PC-3 (cell line): ENCODE data around the gene LRFN4. TPM values are rescaled to one million over a fixed set of nuclear protein-coding genes. Genes with fewer than 3 reads are reported as not detected.

Experiments
- ATAC-seq: fragments of 200-7000 bp; cut with Tn5 transposase; 2 replicates; pipeline ENCODE4 v1.9.1; 2020; ENCODE audit warnings: mild to moderate bottlenecking, moderate library complexity
- BruUV-seq: library from RNA; stranded (reverse); fragments of 400-500 nt; replicated peaks from 2 replicates; lab custom pipeline; 2021; lab: Mats Ljungman, UMichigan
- CTCF ChIA-PET: fragments of 300-600 bp; sonication (Branson Sonifier 250); formaldehyde crosslinking; loops from one replicate; lab custom pipeline; 2022; ENCODE audit warnings: antibody characterized with exemption; lab: Charles Lee
- POLR2A ChIA-PET: fragments of 300-600 bp; sonication (Branson Sonifier 250); formaldehyde crosslinking; loops from one replicate; lab custom pipeline; 2022; ENCODE audit warnings: antibody characterized with exemption; ENCODE audit not compliant: unreplicated experiment; lab: Charles Lee
- DNase-seq: peaks from one replicate; pipeline ENCODE4 v3.0.0-alpha.2; 2015
- H2AFZ ChIP-seq: fragments of 300-600 bp; sonication (generic); 2 replicates; pipeline ENCODE4 v1.6.0; 2016; ENCODE audit warnings: antibody characterized with exemption, low read length
- H3F3A ChIP-seq: fragments of 300-600 bp; sonication (generic); one replicate; pipeline ENCODE4 v1.6.0; 2017; ENCODE audit warnings: antibody characterized with exemption, low read length, control low read depth, mild to moderate bottlenecking; ENCODE audit not compliant: unreplicated experiment
- H3K27ac ChIP-seq: fragments of 300-600 bp; sonication (generic); 2 replicates; pipeline ENCODE4 v1.5.1; 2016; ENCODE audit warnings: mild to moderate bottlenecking, low read length
- H3K27me3 ChIP-seq: fragments of 300-600 bp; sonication (generic); 2 replicates; pipeline ENCODE4 v1.6.1; 2016; ENCODE audit warnings: low read length, mixed read lengths
- H3K36me3 ChIP-seq: fragments of 300-600 bp; sonication (generic); 2 replicates; pipeline ENCODE4 v1.6.1; 2016; ENCODE audit warnings: low read depth, mixed run types, low read length, mixed read lengths
- H3K4me1 ChIP-seq: fragments of 300-600 bp; sonication (generic); 2 replicates; pipeline ENCODE4 v1.5.1; 2016; ENCODE audit warnings: low read length; ENCODE audit not compliant: insufficient read depth
- H3K4me2 ChIP-seq: fragments of 300-600 bp; sonication (generic); 2 replicates; pipeline ENCODE4 v1.6.0; 2016; ENCODE audit warnings: low read length
- H3K4me3 ChIP-seq: fragments of 300-600 bp; sonication (generic); 2 replicates; pipeline ENCODE4 v1.5.1; 2016; ENCODE audit warnings: mild to moderate bottlenecking, low read length, mixed read lengths
- H3K79me2 ChIP-seq: fragments of 300-600 bp; sonication (generic); 2 replicates; pipeline ENCODE4 v1.6.1; 2017; ENCODE audit warnings: low read length, mixed read lengths
- H3K9ac ChIP-seq: fragments of 300-600 bp; sonication (generic); 2 replicates; pipeline ENCODE4 v1.6.0; 2016; ENCODE audit warnings: mild to moderate bottlenecking, low read length
- H3K9me2 ChIP-seq: fragments of 300-600 bp; sonication (generic); replicated peaks from 2 replicates; pipeline ENCODE4 v1.6.1; 2016; ENCODE audit warnings: mixed run types, low read length, mixed read lengths
- H3K9me3 ChIP-seq: fragments of 300-600 bp; sonication (generic); 2 replicates; pipeline ENCODE4 v1.6.1; 2016; ENCODE audit warnings: low read length, mixed read lengths
- H4K20me1 ChIP-seq: fragments of 300-600 bp; sonication (generic); 2 replicates; pipeline ENCODE4 v1.6.1; 2016; ENCODE audit warnings: low read length, mixed read lengths
- EZH2 ChIP-seq: fragments of 300-600 bp; sonication (generic); IDR thresholded peaks from one replicate; pipeline ENCODE4 v1.6.1; 2017; ENCODE audit warnings: antibody characterized with exemption, mild to moderate bottlenecking, low read length; ENCODE audit not compliant: unreplicated experiment
- EZH2phosphoT487 ChIP-seq: fragments of 300-600 bp; sonication (generic); IDR thresholded peaks from 2 replicates; pipeline ENCODE4 v1.6.1; 2018; ENCODE audit warnings: mild to moderate bottlenecking, antibody characterized with exemption, low read length, borderline replicate concordance
- intact Hi-C: fragments of 100-400 bp; cut with micrococcal nuclease; formaldehyde crosslinking; loops from 2 replicates; pipeline ENCODE4 v1.9.0; 2023
- total RNA-seq: library from RNA; depleted of rRNA; stranded (reverse); fragments of >200 nt; gene quantifications from 2 replicates; pipeline ENCODE4 v1.2.3, GENCODE V29; 2014
- TF ChIP-seq, protein P1 (sequence below): fragments of 300-600 bp; sonication (generic); conservative IDR thresholded peaks from 2 replicates; pipeline ENCODE4 v1.5.1; 2017; ENCODE audit warnings: antibody characterized with exemption, low read depth, mild to moderate bottlenecking, low read length

The LRFN4 gene
- total RNA-seq, 1 experiment from 2014 or later = 64.4 TPM

DNA sequence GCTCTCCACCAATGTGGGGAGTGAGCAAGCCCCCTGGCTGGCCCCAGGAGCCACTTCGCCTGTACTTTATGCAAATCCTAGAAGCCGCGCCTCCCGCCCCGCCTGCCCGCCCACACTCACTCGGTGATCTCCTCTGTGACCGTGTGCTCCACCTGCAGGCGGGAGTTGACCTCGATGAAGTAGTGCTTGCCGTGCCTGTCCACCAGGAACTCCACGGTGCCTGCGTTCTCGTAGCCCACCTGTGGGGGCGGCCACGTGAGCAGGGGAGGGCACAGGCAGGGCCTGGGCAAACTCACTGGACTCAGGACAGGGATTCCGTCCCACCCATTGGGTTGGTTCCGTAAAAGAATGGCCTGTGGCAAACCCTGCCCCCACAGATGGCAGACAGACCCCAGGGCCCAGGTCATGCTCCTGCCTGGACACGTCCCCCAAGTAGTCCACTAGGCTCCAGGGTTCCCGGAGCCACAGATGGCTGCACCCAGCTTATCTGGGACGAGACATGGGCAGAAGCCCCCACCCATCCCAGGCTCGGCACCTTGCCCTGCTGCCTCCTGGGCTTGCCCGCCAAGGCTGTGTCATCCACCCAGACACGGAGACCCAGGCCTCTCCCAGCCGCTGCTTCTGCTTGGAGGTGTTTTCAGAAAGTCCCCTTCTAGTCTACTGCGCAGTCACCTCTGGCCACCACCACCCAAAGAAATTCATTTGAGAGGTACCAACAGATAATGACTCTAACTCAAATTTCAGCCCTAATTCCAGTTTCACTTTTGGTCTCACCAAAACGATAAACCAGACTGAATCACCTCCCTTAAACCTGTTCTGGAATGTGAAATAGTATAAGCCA, 12.1 kb downstream of the LRFN4 start:
- DNase-seq (peak; percentile 87), ATAC-seq (peak; percentile 96)
- Histone ChIP-seq H3K4me3 (no peak overlapping the region), H3K9me3 (no peaks in the 10 kb centered on the region), H3K4me1 (peaks cover 7% of the 10 kb centered on the region), H3K79me2 (no peaks in the 10 kb centered on the region), H4K20me1 (no peaks in the 10 kb centered on the region), H3K9ac (no peak overlapping the region), H3K27ac (no peak overlapping the region), H3F3A (no peaks in the 10 kb centered on the region), H3K36me3 (no peaks in the 10 kb centered on the region), H3K9me2 (no peaks in the 10 kb centered on the region), H2AFZ (no peak overlapping the region), H3K27me3 (no peaks in the 10 kb centered on the region), H3K4me2 (peak overlapping the region; percentile 7; the same call in 1 of the 2 replicates)
- BruUV-seq = no TSS peak
- ChIA-PET POLR2A (no interaction called here), CTCF (no interaction called here)
- intact Hi-C loops = loop anchor here (1.0 kb wide), 1 partner anchor 13 kb away; no protein-coding TSS in a partner anchor
- TF ChIP-seq, protein P1, sequence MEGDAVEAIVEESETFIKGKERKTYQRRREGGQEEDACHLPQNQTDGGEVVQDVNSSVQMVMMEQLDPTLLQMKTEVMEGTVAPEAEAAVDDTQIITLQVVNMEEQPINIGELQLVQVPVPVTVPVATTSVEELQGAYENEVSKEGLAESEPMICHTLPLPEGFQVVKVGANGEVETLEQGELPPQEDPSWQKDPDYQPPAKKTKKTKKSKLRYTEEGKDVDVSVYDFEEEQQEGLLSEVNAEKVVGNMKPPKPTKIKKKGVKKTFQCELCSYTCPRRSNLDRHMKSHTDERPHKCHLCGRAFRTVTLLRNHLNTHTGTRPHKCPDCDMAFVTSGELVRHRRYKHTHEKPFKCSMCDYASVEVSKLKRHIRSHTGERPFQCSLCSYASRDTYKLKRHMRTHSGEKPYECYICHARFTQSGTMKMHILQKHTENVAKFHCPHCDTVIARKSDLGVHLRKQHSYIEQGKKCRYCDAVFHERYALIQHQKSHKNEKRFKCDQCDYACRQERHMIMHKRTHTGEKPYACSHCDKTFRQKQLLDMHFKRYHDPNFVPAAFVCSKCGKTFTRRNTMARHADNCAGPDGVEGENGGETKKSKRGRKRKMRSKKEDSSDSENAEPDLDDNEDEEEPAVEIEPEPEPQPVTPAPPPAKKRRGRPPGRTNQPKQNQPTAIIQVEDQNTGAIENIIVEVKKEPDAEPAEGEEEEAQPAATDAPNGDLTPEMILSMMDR = peak; percentile 82
- TF ChIP-seq EZH2phosphoT487 (no peak), EZH2 (no peak)

DNA sequence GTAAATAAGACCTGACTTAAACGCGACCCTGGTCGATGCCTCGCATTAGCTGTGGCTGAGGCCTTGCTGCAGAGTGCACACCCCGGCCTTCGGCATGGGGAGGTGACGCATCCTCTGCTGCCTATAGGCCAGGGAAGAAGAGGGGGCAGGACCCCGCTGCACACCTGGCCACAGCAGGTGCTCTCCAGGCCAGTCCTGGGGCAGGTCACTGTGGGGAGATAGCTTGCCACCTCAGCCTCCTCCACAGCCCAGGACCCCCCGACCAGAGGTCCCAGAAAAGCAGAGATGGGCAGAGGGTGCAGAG, 12.7 kb downstream of the LRFN4 start:
- H3K4me3 ChIP-seq = no peak overlapping the region
- no peaks in the 10 kb centered on the region for H3K36me3 ChIP-seq
- H3K27me3 ChIP-seq = no peaks in the 10 kb centered on the region
- no peaks in the 10 kb centered on the region for H3K9me2 ChIP-seq
- no peaks in the 10 kb centered on the region for H3K79me2 ChIP-seq
- no peak overlapping the region for H3K27ac ChIP-seq
- TF ChIP-seq EZH2 (no peak), EZH2phosphoT487 (no peak)
- TF ChIP-seq, protein P1 = no peak
- H3F3A ChIP-seq = no peaks in the 10 kb centered on the region
- no peak overlapping the region for H3K9ac ChIP-seq
- intact Hi-C loops = no loop called here
- H3K9me3 ChIP-seq = no peaks in the 10 kb centered on the region
- ATAC-seq (no peak; the same call in 1 of the 2 replicates), DNase-seq (no peak)
- no peak overlapping the region for H2AFZ ChIP-seq
- ChIA-PET CTCF (no interaction called here), POLR2A (no interaction called here)
- H4K20me1 ChIP-seq = no peaks in the 10 kb centered on the region
- no TSS peak for BruUV-seq
- H3K4me1 ChIP-seq = peaks cover 7% of the 10 kb centered on the region
- no peak overlapping the region for H3K4me2 ChIP-seq

DNA sequence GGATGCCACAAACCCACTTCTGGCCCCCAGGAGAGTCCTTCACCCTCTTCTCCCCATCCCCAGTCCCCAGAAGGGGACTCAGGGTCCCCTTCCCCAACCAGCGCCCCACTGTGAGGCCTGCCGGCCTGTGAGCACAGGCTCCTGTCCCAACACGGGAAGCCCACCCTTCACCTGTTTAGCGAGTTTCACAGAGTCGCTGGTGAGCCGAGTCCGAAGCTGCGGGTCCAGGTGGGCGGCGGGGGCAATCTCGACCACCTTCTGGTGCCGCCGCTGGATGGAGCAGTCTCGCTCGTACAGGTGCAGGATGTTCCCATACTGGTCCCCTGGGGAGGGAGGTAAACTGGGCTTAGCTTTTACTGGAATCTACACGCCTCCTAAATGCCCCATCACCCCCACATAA, 13.3 kb downstream of the LRFN4 start:
- intact Hi-C loops = no loop called here
- no peaks in the 10 kb centered on the region for H3K27me3 ChIP-seq
- H3K9ac ChIP-seq = no peak overlapping the region
- H3K4me3 ChIP-seq = no peak overlapping the region
- H4K20me1 ChIP-seq = no peaks in the 10 kb centered on the region
- no peak overlapping the region for H2AFZ ChIP-seq
- CTCF ChIA-PET = interaction anchor here (0.5 kb wide), 1 partner anchor 41 kb away, joined by 9 read pairs; no protein-coding TSS in a partner anchor
- BruUV-seq = no TSS peak
- ATAC-seq = no peak
- POLR2A ChIA-PET = no interaction called here
- H3K4me1 ChIP-seq = peaks cover 7% of the 10 kb centered on the region
- H3K79me2 ChIP-seq = no peaks in the 10 kb centered on the region
- no peak overlapping the region for H3K27ac ChIP-seq
- H3K9me2 ChIP-seq = no peaks in the 10 kb centered on the region
- no peak for TF ChIP-seq EZH2phosphoT487
- TF ChIP-seq EZH2 = no peak
- TF ChIP-seq, protein P1 = no peak
- DNase-seq = no peak
- H3K4me2 ChIP-seq = no peak overlapping the region
- no peaks in the 10 kb centered on the region for H3K9me3 ChIP-seq
- H3F3A ChIP-seq = no peaks in the 10 kb centered on the region
- H3K36me3 ChIP-seq = no peaks in the 10 kb centered on the region
